PC-9 (cell line): ENCODE measurements around the gene RNF166.

Experiments
- EZH2 ChIP-seq: fragments of 200-600 bp; sonication (generic); IDR thresholded peaks from 2 replicates; pipeline ENCODE4 v1.8.0; 2017; ENCODE audit warnings: antibody characterized with exemption, low read depth
- TF ChIP-seq, protein P1 (sequence below): fragments of 200-600 bp; sonication (generic); conservative IDR thresholded peaks from 2 replicates; pipeline ENCODE4 v1.6.1; 2017; ENCODE audit warnings: mixed run types, antibody characterized with exemption, mild to moderate bottlenecking, moderate library complexity

DNA sequence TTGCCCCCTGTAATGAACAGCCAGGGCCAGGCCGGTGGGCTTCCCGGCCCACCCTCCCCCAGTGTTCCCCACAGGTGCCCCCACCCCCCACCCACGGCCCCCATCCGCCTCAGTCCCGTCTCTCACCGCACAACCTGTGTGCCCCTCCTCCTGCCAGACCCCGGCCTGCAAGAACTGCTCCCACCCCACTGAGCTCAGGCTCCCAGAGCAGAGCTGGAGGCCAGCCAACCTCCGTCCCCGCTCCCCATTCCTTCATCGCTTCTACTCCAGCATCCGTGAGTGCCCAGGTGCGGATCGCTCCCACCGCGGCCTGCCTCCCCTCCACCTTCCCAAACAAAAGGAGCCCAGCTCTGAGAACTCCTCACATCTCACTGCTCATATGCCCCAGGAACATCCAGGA is 47.5 kb downstream of the RNF166 start:
- TF ChIP-seq EZH2 = no peak
- TF ChIP-seq, protein P1, sequence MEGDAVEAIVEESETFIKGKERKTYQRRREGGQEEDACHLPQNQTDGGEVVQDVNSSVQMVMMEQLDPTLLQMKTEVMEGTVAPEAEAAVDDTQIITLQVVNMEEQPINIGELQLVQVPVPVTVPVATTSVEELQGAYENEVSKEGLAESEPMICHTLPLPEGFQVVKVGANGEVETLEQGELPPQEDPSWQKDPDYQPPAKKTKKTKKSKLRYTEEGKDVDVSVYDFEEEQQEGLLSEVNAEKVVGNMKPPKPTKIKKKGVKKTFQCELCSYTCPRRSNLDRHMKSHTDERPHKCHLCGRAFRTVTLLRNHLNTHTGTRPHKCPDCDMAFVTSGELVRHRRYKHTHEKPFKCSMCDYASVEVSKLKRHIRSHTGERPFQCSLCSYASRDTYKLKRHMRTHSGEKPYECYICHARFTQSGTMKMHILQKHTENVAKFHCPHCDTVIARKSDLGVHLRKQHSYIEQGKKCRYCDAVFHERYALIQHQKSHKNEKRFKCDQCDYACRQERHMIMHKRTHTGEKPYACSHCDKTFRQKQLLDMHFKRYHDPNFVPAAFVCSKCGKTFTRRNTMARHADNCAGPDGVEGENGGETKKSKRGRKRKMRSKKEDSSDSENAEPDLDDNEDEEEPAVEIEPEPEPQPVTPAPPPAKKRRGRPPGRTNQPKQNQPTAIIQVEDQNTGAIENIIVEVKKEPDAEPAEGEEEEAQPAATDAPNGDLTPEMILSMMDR = no peak
